Activated naive CD4-positive, alpha-beta T cell treated with anti-CD3 and anti-CD28 coated beads, Interleukin-2, amount 10 ng/mL, durations not matched to agents 7 days and 5 days (primary cell): ENCODE measurements around the gene GPR45.
A peak's percentile ranks its signal among the peaks of the same experiment; 100 is the strongest.
"Not testable (repeated sequence)": the region's sequence is repeated elsewhere in the genome, so short reads cannot be mapped to it uniquely, and the experiment has no call there.

ENCODE experiments used
- CTCF ChIA-PET: fragments of 350-600 bp; sonication (Branson Sonifier 250); formaldehyde crosslinking; loops from one replicate; lab custom pipeline; 2021; ENCODE audit warnings: antibody characterized with exemption; lab: Charles Lee
- DNase-seq: peaks from one replicate; pipeline ENCODE4 v3.0.0-alpha.2; 2020
- H3K27ac Mint-ChIP-seq: one replicate; pipeline ENCODE4 v1.8.0; 2021; ENCODE audit warnings: mild to moderate bottlenecking, moderate library complexity, mixed read lengths
- H3K27me3 Mint-ChIP-seq: one replicate; pipeline ENCODE4 v1.8.0; 2021; ENCODE audit warnings: mild to moderate bottlenecking, mixed read lengths
- H3K36me3 Mint-ChIP-seq: one replicate; pipeline ENCODE4 v1.8.0; 2021; ENCODE audit warnings: mixed read lengths
- H3K4me1 Mint-ChIP-seq: one replicate; pipeline ENCODE4 v1.8.0; 2021; ENCODE audit warnings: mixed read lengths
- H3K4me3 Mint-ChIP-seq: one replicate; pipeline ENCODE4 v1.8.0; 2021; ENCODE audit warnings: mild to moderate bottlenecking, moderate library complexity, mixed read lengths
- H3K9me3 Mint-ChIP-seq: one replicate; pipeline ENCODE4 v1.8.0; 2021; ENCODE audit warnings: mixed read lengths

Gene GPR45

GRCh38 chr2:105243961-105244360, 2.4 kb downstream of the GPR45 start:
- no peaks in the 10 kb centered on the region for H3K9me3 Mint-ChIP-seq
- DNase-seq, result no peak
- H3K4me1 Mint-ChIP-seq, result no peaks in the 10 kb centered on the region
- no peak overlapping the region for H3K27ac Mint-ChIP-seq
- H3K27me3 Mint-ChIP-seq, result no peaks in the 10 kb centered on the region
- H3K4me3 Mint-ChIP-seq, result no peak overlapping the region
- CTCF ChIA-PET, result no interaction called here
- no peaks in the 10 kb centered on the region for H3K36me3 Mint-ChIP-seq

- no peak overlapping the region for H3K27ac Mint-ChIP-seq
- H3K27me3 Mint-ChIP-seq, result no peaks in the 10 kb centered on the region
- H3K36me3 Mint-ChIP-seq, result no peaks in the 10 kb centered on the region
- CTCF ChIA-PET, result no interaction called here
- no peaks in the 10 kb centered on the region for H3K4me1 Mint-ChIP-seq
- H3K9me3 Mint-ChIP-seq, result no peaks in the 10 kb centered on the region
- no peak overlapping the region for H3K4me3 Mint-ChIP-seq
- no peak for DNase-seq
These were observed 2.9 kb downstream of the GPR45 start for GRCh38 chr2:105244451-105244850.

- Mint-ChIP-seq H3K4me1 (no peaks in the 10 kb centered on the region), H3K9me3 (no peaks in the 10 kb centered on the region), H3K4me3 (no peak overlapping the region), H3K27ac (no peak overlapping the region), H3K27me3 (no peaks in the 10 kb centered on the region), H3K36me3 (no peaks in the 10 kb centered on the region)
- no peak for DNase-seq
- CTCF ChIA-PET, result no interaction called here
These were observed 7.0 kb downstream of the GPR45 start for GRCh38 chr2:105248316-105249070.

- Mint-ChIP-seq H3K4me3 (no peak overlapping the region), H3K27ac (no peak overlapping the region), H3K36me3 (no peaks in the 10 kb centered on the region), H3K9me3 (no peaks in the 10 kb centered on the region), H3K27me3 (no peaks in the 10 kb centered on the region), H3K4me1 (no peaks in the 10 kb centered on the region)
- no peak for DNase-seq
- CTCF ChIA-PET, result no interaction called here
These were observed 7.6 kb downstream of the GPR45 start for GRCh38 chr2:105249181-105249580.

GRCh38 chr2:105249891-105250290, 8.3 kb downstream of the GPR45 start:
- Mint-ChIP-seq H3K9me3 (no peaks in the 10 kb centered on the region), H3K27me3 (no peaks in the 10 kb centered on the region), H3K27ac (no peak overlapping the region), H3K4me1 (no peaks in the 10 kb centered on the region), H3K4me3 (no peak overlapping the region), H3K36me3 (no peaks in the 10 kb centered on the region)
- CTCF ChIA-PET, result interaction anchor here (0.7 kb wide), 1 partner anchor 66 kb away, joined by 3 read pairs; no protein-coding TSS in a partner anchor
- DNase-seq, result no peak

GRCh38 chr2:105251016-105251648, 9.6 kb downstream of the GPR45 start:
- H3K36me3 Mint-ChIP-seq, H3K4me3 Mint-ChIP-seq, DNase-seq, CTCF ChIA-PET, H3K27ac Mint-ChIP-seq, H3K9me3 Mint-ChIP-seq, H3K27me3 Mint-ChIP-seq, H3K4me1 Mint-ChIP-seq: not testable (repeated sequence)

GRCh38 chr2:105252271-105252670, 10.7 kb downstream of the GPR45 start:
- no peaks in the 10 kb centered on the region for H3K36me3 Mint-ChIP-seq
- no peak overlapping the region for H3K4me3 Mint-ChIP-seq
- no peaks in the 10 kb centered on the region for H3K4me1 Mint-ChIP-seq
- no peak for DNase-seq
- peaks cover 4% of the 10 kb centered on the region for H3K27me3 Mint-ChIP-seq
- no peak overlapping the region for H3K27ac Mint-ChIP-seq
- CTCF ChIA-PET, result no interaction called here
- H3K9me3 Mint-ChIP-seq, result no peaks in the 10 kb centered on the region

GRCh38 chr2:105254531-105255210, 13.1 kb downstream of the GPR45 start:
- Mint-ChIP-seq H3K36me3 (no peaks in the 10 kb centered on the region), H3K27me3 (peaks cover 11% of the 10 kb centered on the region), H3K4me1 (no peaks in the 10 kb centered on the region), H3K9me3 (no peaks in the 10 kb centered on the region), H3K4me3 (no peak overlapping the region), H3K27ac (no peak overlapping the region)
- no peak for DNase-seq
- CTCF ChIA-PET, result no interaction called here

GRCh38 chr2:105255979-105256378, 14.4 kb downstream of the GPR45 start:
- Mint-ChIP-seq H3K27ac (no peak overlapping the region), H3K36me3 (no peaks in the 10 kb centered on the region), H3K4me1 (no peaks in the 10 kb centered on the region), H3K9me3 (no peaks in the 10 kb centered on the region), H3K27me3 (peaks cover 11% of the 10 kb centered on the region), H3K4me3 (no peak overlapping the region)
- no peak for DNase-seq
- CTCF ChIA-PET, result no interaction called here

- CTCF ChIA-PET, result no interaction called here
- H3K4me3 Mint-ChIP-seq, result no peak overlapping the region
- H3K27ac Mint-ChIP-seq, result no peak overlapping the region
- H3K27me3 Mint-ChIP-seq, result peaks cover 11% of the 10 kb centered on the region
- DNase-seq, result no peak
- H3K4me1 Mint-ChIP-seq, result no peaks in the 10 kb centered on the region
- no peaks in the 10 kb centered on the region for H3K36me3 Mint-ChIP-seq
- H3K9me3 Mint-ChIP-seq, result no peaks in the 10 kb centered on the region
These were observed 15.0 kb downstream of the GPR45 start for GRCh38 chr2:105256431-105257047.

GRCh38 chr2:105257981-105258380, 16.4 kb downstream of the GPR45 start:
- Mint-ChIP-seq H3K27me3 (peaks cover 11% of the 10 kb centered on the region), H3K36me3 (peaks cover 2% of the 10 kb centered on the region), H3K4me3 (no peak overlapping the region), H3K9me3 (no peaks in the 10 kb centered on the region), H3K4me1 (no peaks in the 10 kb centered on the region), H3K27ac (no peak overlapping the region)
- no peak for DNase-seq
- CTCF ChIA-PET, result interaction anchor here (0.8 kb wide), 1 partner anchor 144 kb away, joined by 3 read pairs; no protein-coding TSS in a partner anchor

- Mint-ChIP-seq H3K36me3 (peaks cover 4% of the 10 kb centered on the region), H3K27me3 (peaks cover 11% of the 10 kb centered on the region), H3K4me1 (no peaks in the 10 kb centered on the region), H3K27ac (no peak overlapping the region), H3K9me3 (no peaks in the 10 kb centered on the region), H3K4me3 (no peak overlapping the region)
- no peak for DNase-seq
- CTCF ChIA-PET, result interaction anchor here (0.8 kb wide), 1 partner anchor 145 kb away, joined by 3 read pairs; no protein-coding TSS in a partner anchor
These were observed 17.4 kb downstream of the GPR45 start for GRCh38 chr2:105258835-105259350.

- DNase-seq, result no peak
- CTCF ChIA-PET, result no interaction called here
- Mint-ChIP-seq H3K9me3 (no peaks in the 10 kb centered on the region), H3K4me1 (no peaks in the 10 kb centered on the region), H3K4me3 (no peak overlapping the region), H3K27ac (no peak overlapping the region), H3K27me3 (peaks cover 8% of the 10 kb centered on the region), H3K36me3 (peaks cover 11% of the 10 kb centered on the region)
These were observed 19.5 kb downstream of the GPR45 start for GRCh38 chr2:105261061-105261460.

GRCh38 chr2:105262651-105263091, 21.1 kb downstream of the GPR45 start:
- peak overlapping the region; percentile 52 for H3K27ac Mint-ChIP-seq
- DNase-seq, result no peak

More at GRCh38 chr2:105262651-105263091, 21.1 kb downstream of the GPR45 start:
- no peak overlapping the region for H3K4me3 Mint-ChIP-seq
- peaks cover 8% of the 10 kb centered on the region for H3K27me3 Mint-ChIP-seq
- no peaks in the 10 kb centered on the region for H3K9me3 Mint-ChIP-seq
- H3K36me3 Mint-ChIP-seq, result peaks cover 19% of the 10 kb centered on the region
- CTCF ChIA-PET, result no interaction called here
- H3K4me1 Mint-ChIP-seq, result no peaks in the 10 kb centered on the region
